Keratinocyte (primary cell): ENCODE results near the gene TICRR. TPM values are rescaled to one million over a fixed set of nuclear protein-coding genes. Genes with fewer than 3 reads are reported as not detected.

Experiments
- DNase-seq: peaks from one replicate; pipeline ENCODE4 v3.0.0-alpha.2; 2011; ENCODE audit warnings: low read depth, missing footprints, low spot score
- FAIRE-seq: peaks from 2 replicates; lab custom pipeline; 2011; peaks lifted over from hg19 to GRCh38; lab: Jason Lieb, UNC
- H2AFZ ChIP-seq: 2 replicates; pipeline ENCODE4 v1.6.0; 2012; ENCODE audit warnings: low read length, control low read depth, inconsistent platforms; ENCODE audit not compliant: control insufficient read depth
- H3K27ac ChIP-seq: 2 replicates; pipeline ENCODE4 v1.5.1; 2011; ENCODE audit warnings: low read length; ENCODE audit not compliant: control insufficient read depth, insufficient read depth
- H3K27me3 ChIP-seq: 3 replicates; pipeline ENCODE4 v1.6.0; 2011; ENCODE audit warnings: low read length; ENCODE audit not compliant: control insufficient read depth, insufficient read depth; ENCODE audit errors: extremely low read depth
- H3K36me3 ChIP-seq, 2 experiments: 2 replicates in 1 of 2; 3 replicates in 1 of 2; pipeline ENCODE4 v1.5.1; 2011; ENCODE audit warnings: low read length in 2 of 2, mild to moderate bottlenecking in 1 of 2; ENCODE audit not compliant: control insufficient read depth in 2 of 2, insufficient read depth in 2 of 2; ENCODE audit errors: extremely low read depth in 1 of 2
- H3K4me1 ChIP-seq: 3 replicates; pipeline ENCODE4 v1.5.1; 2011; ENCODE audit warnings: low read length; ENCODE audit not compliant: control insufficient read depth, insufficient read depth; ENCODE audit errors: extremely low read depth
- H3K4me2 ChIP-seq: 3 replicates; pipeline ENCODE4 v1.6.0; 2011; ENCODE audit warnings: low read depth, low read length; ENCODE audit not compliant: control insufficient read depth, insufficient read depth; ENCODE audit errors: extremely low read depth
- H3K4me3 ChIP-seq, 3 experiments: fragments of 200-600 bp in 1 of 3; sonication (generic) in 1 of 3; 2 replicates in 2 of 3; 3 replicates in 1 of 3; pipeline ENCODE4 v1.5.1; 2011 to 2016; ENCODE audit warnings: low read length in 3 of 3, mild to moderate bottlenecking in 3 of 3, control low read depth in 2 of 3, inconsistent platforms in 1 of 3, low read depth in 1 of 3, mixed read lengths in 1 of 3, mixed run types in 1 of 3, moderate library complexity in 1 of 3; ENCODE audit not compliant: control insufficient read depth in 2 of 3, insufficient read depth in 2 of 3; ENCODE audit errors: extremely low read depth in 1 of 3
- H3K79me2 ChIP-seq: 2 replicates; pipeline ENCODE4 v1.6.0; 2012; ENCODE audit warnings: low read length; ENCODE audit not compliant: control insufficient read depth, insufficient read depth
- H3K9ac ChIP-seq: 3 replicates; pipeline ENCODE4 v1.6.0; 2011; ENCODE audit warnings: low read length; ENCODE audit not compliant: control insufficient read depth, insufficient read depth; ENCODE audit errors: extremely low read depth
- H3K9me1 ChIP-seq: 3 replicates; pipeline ENCODE4 v1.6.0; 2011; ENCODE audit warnings: low read length; ENCODE audit not compliant: control insufficient read depth, insufficient read depth; ENCODE audit errors: extremely low read depth
- H3K9me3 ChIP-seq: 2 replicates; pipeline ENCODE4 v1.5.1; 2012; ENCODE audit warnings: low read depth, low read length; ENCODE audit not compliant: control insufficient read depth
- H4K20me1 ChIP-seq: 3 replicates; pipeline ENCODE4 v1.6.0; 2011; ENCODE audit warnings: low read length; ENCODE audit not compliant: control insufficient read depth, insufficient read depth; ENCODE audit errors: extremely low read depth
- CTCF ChIP-seq, 3 experiments: IDR thresholded peaks in 1 of 3; conservative IDR thresholded peaks in 1 of 3; optimal IDR thresholded peaks in 1 of 3; 2 replicates in 2 of 3; 3 replicates in 1 of 3; pipeline versions ENCODE3 to v1.5.1; 2011; ENCODE audit warnings: low read length in 3 of 3, mild to moderate bottlenecking in 3 of 3, moderate library complexity in 2 of 3, control low read depth in 1 of 3, inconsistent platforms in 1 of 3; ENCODE audit not compliant: insufficient read depth in 2 of 3; ENCODE audit errors: extremely low read depth in 1 of 3
- EZH2 ChIP-seq: IDR thresholded peaks from one replicate; pipeline ENCODE4 v1.6.1; 2012; ENCODE audit warnings: inconsistent platforms, mild to moderate bottlenecking, low read length, moderate library complexity
- dilution Hi-C: fragments of 300-500 bp; cut with MboI; formaldehyde crosslinking; loops from one replicate; pipeline ENCODE4 v1.7.0; 2020; ENCODE audit warnings: low sequenced_read_pairs; ENCODE audit not compliant: extremely low pct_ligation_motif_present
- polyA plus RNA-seq, 5 experiments: library from polyadenylated mRNA; depleted of rRNA in 3 of 5; stranded (reverse) in 3 of 5; stranded (forward) in 1 of 5; unstranded in 1 of 5; fragments of >200 nt; gene quantifications; 1 replicate in 1 of 5; 2 replicates in 3 of 5; 3 replicates in 1 of 5; pipeline versions ENCODE4 v1.2.1 to v1.2.3, GENCODE V29; 2011 to 2012; ENCODE audit warnings: missing spikeins in 2 of 5, low read depth in 1 of 5, low replicate concordance in 1 of 5

Gene TICRR
- polyA plus RNA-seq, 1 donor (not counting 4 experiments of a cell fraction or from before 2014, with no cell fraction given): 2.9 TPM

DNA sequence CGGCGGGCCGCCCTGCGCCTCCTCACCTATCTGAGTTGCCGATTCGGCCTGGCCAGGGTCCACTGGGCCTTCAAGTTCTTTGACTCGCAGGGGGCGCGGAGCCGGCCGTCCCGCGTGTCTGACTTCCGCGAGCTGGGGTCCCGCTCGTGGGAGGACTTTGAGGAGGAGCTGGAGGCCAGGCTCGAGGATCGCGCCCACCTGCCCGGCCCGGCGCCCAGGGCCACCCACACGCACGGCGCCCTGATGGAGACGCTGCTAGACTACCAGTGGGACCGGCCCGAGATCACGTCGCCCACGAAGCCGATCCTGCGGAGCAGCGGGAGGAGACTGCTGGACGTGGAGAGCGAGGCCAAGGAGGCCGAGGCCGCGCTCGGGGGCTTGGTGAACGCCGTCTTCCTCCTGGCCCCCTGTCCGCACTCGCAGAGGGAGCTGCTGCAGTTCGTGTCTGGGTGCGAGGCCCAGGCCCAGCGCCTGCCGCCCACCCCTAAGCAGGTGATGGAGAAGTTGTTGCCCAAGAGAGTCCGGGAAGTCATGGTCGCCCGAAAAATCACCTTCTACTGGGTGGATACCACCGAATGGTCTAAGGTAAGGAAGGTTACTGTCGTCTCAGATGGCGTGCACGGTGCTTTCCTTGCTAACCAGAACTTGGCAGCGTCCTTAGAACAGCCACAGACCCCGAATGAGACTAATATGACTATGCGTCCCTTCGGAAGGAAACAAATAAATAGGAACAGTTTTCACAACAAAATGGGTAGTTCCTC, 567 bp downstream of the TICRR start:
- FAIRE-seq (no peak), DNase-seq (no peak)
- no peak for TF ChIP-seq CTCF (optimal IDR thresholded peaks at IDR 0.05 in 1 of 3, IDR thresholded peaks at IDR 0.05 in 1 of 3, conservative IDR thresholded peaks at IDR 0.05 in 1 of 3; ENCODE audit: extremely low read depth in 1 of 3, insufficient read depth in 2 of 3, low read length in 3 of 3)
- TF ChIP-seq EZH2: no peak
- Histone ChIP-seq H3K79me2 (peaks cover 51% of the 10 kb centered on the region), H2AFZ (peak overlapping the region; percentile 95), H4K20me1 (no peaks in the 10 kb centered on the region), H3K36me3 (peaks cover 0 to 5% of the 10 kb centered on the region in 2 experiments), H3K27ac (peak overlapping the region; percentile 56), H3K9me3 (no peaks in the 10 kb centered on the region), H3K4me3 (peak overlapping the region; percentile 55 to 93 (median 76)), H3K27me3 (no peaks in the 10 kb centered on the region), H3K9me1 (no peaks in the 10 kb centered on the region), H3K4me2 (peak overlapping the region; percentile 96), H3K4me1 (peaks cover 18% of the 10 kb centered on the region), H3K9ac (peak overlapping the region; percentile 80)
- dilution Hi-C loops: no loop called here

DNA sequence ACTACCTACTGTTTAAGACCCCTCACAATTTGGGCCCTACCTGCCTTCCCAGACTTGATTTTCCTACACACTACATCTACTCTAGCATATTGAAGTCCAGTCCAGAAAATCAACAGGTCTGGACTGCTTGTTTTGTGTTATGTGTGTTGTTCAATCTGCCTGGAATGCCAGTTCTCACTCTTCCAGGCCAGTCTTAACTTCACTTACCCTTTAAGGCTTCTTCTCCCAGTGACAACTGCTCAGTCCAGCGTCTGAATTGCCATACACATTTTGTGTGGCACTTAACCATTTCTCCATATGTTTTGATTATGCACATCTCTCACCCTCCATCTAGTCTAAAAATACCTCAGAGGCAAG, 1.1 kb downstream of the TICRR start:
- Histone ChIP-seq H3K4me3 (peak overlapping the region; percentile 55 to 93 (median 76)), H3K9ac (peak overlapping the region; percentile 80), H3K79me2 (peaks cover 56% of the 10 kb centered on the region), H3K36me3 (peaks cover 0 to 5% of the 10 kb centered on the region in 2 experiments), H3K9me3 (no peaks in the 10 kb centered on the region), H3K27ac (peak overlapping the region; percentile 56), H3K9me1 (no peaks in the 10 kb centered on the region), H4K20me1 (no peaks in the 10 kb centered on the region), H3K4me1 (peaks cover 18% of the 10 kb centered on the region), H3K27me3 (no peaks in the 10 kb centered on the region), H3K4me2 (peak overlapping the region; percentile 96), H2AFZ (peak overlapping the region; percentile 95)
- DNase-seq (no peak), FAIRE-seq (no peak)
- TF ChIP-seq CTCF (optimal IDR thresholded peaks at IDR 0.05 in 1 of 3, IDR thresholded peaks at IDR 0.05 in 1 of 3, conservative IDR thresholded peaks at IDR 0.05 in 1 of 3; ENCODE audit: extremely low read depth in 1 of 3, insufficient read depth in 2 of 3, low read length in 3 of 3) (no peak), EZH2 (no peak)
- dilution Hi-C loops: no loop called here
